Measurements from ENCODE around the gene PSD4.

Gene PSD4

DNA sequence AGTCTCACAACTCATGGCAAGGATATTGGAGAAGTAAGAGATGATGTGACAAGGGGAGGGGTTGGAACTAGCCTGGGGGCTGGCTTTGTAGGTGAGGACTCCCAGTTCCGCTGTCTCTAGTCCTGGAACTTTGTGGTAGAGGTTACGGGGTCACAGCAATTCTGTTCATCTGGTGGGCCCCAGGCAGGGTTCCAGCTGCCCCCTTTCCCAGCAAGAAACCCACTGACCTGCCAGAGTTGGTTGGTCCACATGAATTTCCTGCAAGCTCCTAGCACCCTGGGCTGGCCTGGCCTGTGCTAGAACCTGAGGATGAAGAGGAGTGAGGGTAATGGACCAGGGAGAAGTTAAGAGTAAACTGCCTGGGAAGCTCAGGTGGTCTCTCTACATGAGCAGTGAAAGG lies 41.3 kb downstream of the PSD4 start:
- TF ChIP-seq, protein P1, sequence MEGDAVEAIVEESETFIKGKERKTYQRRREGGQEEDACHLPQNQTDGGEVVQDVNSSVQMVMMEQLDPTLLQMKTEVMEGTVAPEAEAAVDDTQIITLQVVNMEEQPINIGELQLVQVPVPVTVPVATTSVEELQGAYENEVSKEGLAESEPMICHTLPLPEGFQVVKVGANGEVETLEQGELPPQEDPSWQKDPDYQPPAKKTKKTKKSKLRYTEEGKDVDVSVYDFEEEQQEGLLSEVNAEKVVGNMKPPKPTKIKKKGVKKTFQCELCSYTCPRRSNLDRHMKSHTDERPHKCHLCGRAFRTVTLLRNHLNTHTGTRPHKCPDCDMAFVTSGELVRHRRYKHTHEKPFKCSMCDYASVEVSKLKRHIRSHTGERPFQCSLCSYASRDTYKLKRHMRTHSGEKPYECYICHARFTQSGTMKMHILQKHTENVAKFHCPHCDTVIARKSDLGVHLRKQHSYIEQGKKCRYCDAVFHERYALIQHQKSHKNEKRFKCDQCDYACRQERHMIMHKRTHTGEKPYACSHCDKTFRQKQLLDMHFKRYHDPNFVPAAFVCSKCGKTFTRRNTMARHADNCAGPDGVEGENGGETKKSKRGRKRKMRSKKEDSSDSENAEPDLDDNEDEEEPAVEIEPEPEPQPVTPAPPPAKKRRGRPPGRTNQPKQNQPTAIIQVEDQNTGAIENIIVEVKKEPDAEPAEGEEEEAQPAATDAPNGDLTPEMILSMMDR (conservative IDR thresholded peaks at IDR 0.05; ENCODE audit: low read length), result no peak
- no peak for DNase-seq (ENCODE audit: low read depth)
- H3K4me3 ChIP-seq (ENCODE audit: low read length), result no peak overlapping the region

DNA sequence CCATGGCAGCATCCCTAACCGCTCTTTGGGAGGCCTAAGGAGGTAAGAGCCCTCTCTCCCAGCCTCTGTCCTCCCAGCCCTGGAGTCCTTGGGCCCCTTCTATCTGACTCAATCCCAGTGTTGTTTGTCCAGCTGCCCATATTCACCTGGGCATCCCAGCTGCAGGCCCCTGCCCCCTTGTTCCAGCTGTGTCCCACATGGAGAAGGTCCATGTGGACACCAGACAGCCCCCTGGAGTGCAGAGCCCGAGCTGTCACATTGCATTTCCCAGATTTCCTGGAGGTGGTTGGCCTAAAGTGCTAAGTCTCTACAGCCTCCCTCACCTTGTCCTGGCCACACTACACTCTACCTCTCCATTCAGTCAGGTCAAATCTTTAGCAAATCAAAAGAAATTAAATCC lies 42.5 kb downstream of the PSD4 start:
- TF ChIP-seq, protein P1 (conservative IDR thresholded peaks at IDR 0.05; ENCODE audit: low read length), result no peak
- no peak overlapping the region for H3K4me3 ChIP-seq (ENCODE audit: low read length)
- no peak for DNase-seq (ENCODE audit: low read depth)

DNA sequence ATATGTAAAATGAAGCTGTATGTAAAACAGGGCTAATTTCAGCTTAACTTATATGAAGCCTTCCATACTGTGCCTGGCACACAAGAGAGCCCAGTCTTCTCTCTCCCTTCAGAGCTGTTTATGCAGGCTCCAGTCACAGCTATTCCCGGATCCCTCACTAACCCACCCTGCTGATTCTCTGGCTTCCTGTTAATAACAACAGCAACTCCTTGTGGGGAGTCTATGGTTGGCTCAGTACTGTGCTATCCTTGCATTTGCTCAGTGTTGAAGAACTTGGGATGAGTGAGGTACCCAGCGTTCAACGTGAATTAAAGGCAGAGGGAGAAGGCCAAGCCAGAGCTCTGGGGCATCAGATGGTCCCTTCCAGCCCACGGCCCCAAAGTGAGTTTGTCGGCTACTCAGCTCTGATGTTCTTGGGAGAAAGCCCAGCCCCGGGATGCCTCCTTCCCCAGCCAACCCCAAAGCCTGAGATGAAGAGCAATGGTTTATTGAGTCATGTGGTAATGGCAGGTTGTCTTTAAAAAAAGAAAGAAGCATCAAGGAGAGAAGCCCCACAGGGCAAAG lies 43.2 kb downstream of the PSD4 start:
- DNase-seq (ENCODE audit: low read depth), result no peak

DNA sequence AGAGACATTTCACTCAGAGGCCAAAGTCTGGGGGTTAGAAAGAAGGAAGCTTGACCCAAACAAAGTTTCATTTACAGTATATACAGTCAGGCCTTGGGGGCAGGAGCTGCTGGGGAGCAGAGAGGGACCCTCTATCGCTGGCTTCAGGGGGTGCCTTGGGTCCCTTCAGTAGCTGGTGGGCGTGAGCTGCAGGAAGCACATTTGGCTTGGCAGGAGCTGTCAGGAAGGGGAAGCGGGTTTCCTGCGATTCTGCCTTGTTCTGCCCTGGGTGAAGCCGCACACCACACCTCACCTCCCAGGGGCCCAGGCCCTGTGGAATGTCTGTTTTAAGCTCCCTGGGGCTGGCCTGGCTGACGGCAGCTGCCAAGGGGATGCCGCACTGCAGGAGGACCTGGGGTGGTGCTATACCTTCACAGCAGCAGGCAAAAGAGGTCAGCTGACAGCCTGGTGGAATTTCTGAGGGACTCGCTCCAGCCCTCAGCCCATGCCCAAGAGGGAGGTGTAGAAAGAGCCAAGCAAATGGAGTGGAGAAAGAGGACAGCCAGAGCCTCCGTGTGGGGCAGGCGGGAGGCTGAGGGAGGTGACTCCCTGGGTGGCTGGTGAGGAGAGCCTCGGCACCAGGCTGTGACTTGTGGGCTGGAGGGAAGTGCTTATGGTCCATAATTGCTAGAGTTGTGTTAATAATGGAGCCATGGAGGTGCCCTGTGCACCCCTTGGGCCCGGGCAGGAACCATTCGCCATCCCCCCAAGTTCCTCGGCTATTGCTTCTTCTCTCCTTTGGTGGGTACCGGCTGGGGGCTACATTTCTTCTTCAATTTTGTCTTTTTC lies 43.9 kb downstream of the PSD4 start:
- H3K4me3 ChIP-seq (ENCODE audit: low read length), result no peak overlapping the region
- DNase-seq (ENCODE audit: low read depth), result no peak
- TF ChIP-seq, protein P1 (conservative IDR thresholded peaks at IDR 0.05; ENCODE audit: low read length), result no peak

More for the DNA sequence above, 43.2 kb downstream of the PSD4 start:
- no peak overlapping the region for H3K4me3 ChIP-seq (ENCODE audit: low read length)
- TF ChIP-seq, protein P1 (conservative IDR thresholded peaks at IDR 0.05; ENCODE audit: low read length), result no peak

DNA sequence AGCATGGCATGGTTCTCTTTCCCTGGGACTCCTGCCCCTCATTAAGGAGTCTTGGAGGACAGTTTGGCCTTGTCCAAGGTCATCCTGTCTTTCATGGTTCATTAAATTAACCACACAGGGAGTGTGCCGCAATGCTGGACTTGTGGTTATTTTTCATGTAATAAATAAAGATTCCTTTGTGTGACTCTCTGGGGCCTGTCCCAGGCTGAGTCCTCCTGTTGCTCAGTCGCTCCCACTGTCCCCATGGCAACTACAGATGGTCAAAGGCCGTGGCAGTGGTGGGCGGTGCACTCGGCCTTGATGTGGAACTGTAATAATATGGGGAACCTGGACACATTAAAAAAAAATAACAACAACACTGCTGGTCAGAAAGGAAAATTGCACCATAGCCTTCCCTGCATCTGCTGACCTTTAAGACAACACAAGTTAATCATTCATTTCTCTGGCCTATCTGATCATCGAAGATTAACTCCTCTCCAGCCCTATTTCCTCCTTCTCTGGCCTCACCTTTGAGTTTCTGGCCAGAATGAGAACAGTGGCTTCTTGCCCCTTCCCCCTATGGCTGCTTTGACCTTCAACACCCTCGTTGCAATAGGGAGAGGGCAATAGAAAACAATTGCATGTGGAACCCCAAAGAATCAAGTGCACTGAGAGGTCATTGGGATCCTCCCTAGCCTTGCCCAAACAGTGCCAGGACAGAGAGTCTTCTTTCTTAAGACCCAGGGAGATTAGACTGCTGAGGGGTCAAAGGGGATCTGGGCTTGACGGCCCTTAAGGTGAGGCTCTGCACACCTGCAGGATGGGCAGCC lies 44.7 kb downstream of the PSD4 start:
- peak; percentile 66 for DNase-seq (ENCODE audit: low read depth)
- TF ChIP-seq, protein P1 (conservative IDR thresholded peaks at IDR 0.05; ENCODE audit: low read length), result no peak
- no peak overlapping the region for H3K4me3 ChIP-seq (ENCODE audit: low read length)

DNA sequence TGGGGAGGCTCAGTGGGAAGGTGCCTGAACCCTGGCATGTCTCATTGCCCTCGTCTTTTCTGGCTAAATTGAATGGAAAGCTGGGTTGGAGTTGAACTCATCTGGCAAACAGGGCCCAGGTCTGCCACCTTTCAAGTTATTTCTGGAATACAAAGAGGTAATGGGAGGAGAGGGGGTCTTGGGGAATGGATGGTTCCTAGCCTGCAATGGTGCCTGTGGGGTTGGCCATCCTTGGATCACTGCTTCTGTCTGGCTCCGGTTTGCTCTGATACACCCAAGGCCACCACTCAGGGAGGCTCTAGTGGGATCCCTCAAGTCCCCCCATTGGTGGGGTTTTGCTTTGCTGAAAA lies 45.3 kb downstream of the PSD4 start:
- H3K4me3 ChIP-seq (ENCODE audit: low read length), result no peak overlapping the region
- TF ChIP-seq, protein P1 (conservative IDR thresholded peaks at IDR 0.05; ENCODE audit: low read length), result no peak
- DNase-seq (ENCODE audit: low read depth), result no peak

Measured in AG10803 (cell line).